SK-N-SH (cell line): ENCODE data around the gene MAGEC2.

Experiments
- JUND ChIP-seq: IDR thresholded peaks from 2 replicates; pipeline ENCODE4 v1.4.0; 2012
- POLR2AphosphoS5 ChIP-seq: IDR thresholded peaks from 2 replicates; pipeline ENCODE4 v1.6.1; 2012; ENCODE audit warnings: low read depth, low read length
- TF ChIP-seq, protein P1 (sequence below): fragments of 200-600 bp; sonication (generic); IDR thresholded peaks from 2 replicates; pipeline ENCODE4 v1.6.1; 2017; ENCODE audit warnings: antibody characterized with exemption, mild to moderate bottlenecking, moderate library complexity

DNA sequence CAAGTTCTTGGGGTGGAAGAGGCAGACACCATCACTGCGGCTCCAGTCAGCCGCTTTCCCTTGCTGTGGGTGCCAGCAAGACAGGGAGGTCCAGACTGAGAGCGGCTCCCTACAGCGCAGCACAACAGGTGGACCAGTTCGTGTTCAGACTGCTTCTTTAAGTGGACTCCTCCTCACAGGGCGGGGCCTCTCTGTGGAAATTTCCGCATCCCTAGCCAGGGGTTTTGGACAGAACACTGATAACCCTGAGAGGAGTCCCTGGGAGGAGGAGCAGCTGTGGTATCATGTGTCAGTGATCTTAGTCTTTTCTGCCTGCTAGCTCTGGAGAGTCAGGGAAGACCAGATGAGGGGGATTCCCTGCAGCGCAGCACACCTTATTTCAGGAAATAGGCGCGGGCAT, 48.5 kb downstream of the MAGEC2 start:
- TF ChIP-seq JUND = no peak
- TF ChIP-seq, protein P1, sequence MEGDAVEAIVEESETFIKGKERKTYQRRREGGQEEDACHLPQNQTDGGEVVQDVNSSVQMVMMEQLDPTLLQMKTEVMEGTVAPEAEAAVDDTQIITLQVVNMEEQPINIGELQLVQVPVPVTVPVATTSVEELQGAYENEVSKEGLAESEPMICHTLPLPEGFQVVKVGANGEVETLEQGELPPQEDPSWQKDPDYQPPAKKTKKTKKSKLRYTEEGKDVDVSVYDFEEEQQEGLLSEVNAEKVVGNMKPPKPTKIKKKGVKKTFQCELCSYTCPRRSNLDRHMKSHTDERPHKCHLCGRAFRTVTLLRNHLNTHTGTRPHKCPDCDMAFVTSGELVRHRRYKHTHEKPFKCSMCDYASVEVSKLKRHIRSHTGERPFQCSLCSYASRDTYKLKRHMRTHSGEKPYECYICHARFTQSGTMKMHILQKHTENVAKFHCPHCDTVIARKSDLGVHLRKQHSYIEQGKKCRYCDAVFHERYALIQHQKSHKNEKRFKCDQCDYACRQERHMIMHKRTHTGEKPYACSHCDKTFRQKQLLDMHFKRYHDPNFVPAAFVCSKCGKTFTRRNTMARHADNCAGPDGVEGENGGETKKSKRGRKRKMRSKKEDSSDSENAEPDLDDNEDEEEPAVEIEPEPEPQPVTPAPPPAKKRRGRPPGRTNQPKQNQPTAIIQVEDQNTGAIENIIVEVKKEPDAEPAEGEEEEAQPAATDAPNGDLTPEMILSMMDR = no peak
- no peak for TF ChIP-seq POLR2AphosphoS5
